H9 (cell line): ENCODE results near the gene CHD9NB. TPM values are rescaled to one million over a fixed set of nuclear protein-coding genes. Genes with fewer than 3 reads are reported as not detected.
A peak's percentile ranks its signal among the peaks of the same experiment; 100 is the strongest.

Experiments used
- DNase-seq: peaks from one replicate; pipeline ENCODE4 v3.0.0-alpha.2; 2017
- H2AFZ ChIP-seq: one replicate; pipeline ENCODE4 v1.6.1; 2013; ENCODE audit warnings: mild to moderate bottlenecking, low read length, control low read depth, moderate library complexity
- H2AK5ac ChIP-seq: 2 replicates; pipeline ENCODE4 v1.6.1; 2013; ENCODE audit warnings: low read length, control low read depth, mixed read lengths; ENCODE audit not compliant: insufficient read length
- H2BK120ac ChIP-seq: one replicate; pipeline ENCODE4 v1.6.1; 2013; ENCODE audit warnings: low read depth, mild to moderate bottlenecking, low read length, control low read depth, inconsistent platforms; ENCODE audit not compliant: poor library complexity, severe bottlenecking
- H2BK12ac ChIP-seq: 2 replicates; pipeline ENCODE4 v1.6.1; 2013; ENCODE audit warnings: low read length, control low read depth, mixed read lengths, low read depth; ENCODE audit not compliant: insufficient read length
- H2BK15ac ChIP-seq: 2 replicates; pipeline ENCODE4 v1.6.1; 2013; ENCODE audit warnings: low read depth, low read length, control low read depth
- H2BK20ac ChIP-seq: one replicate; pipeline ENCODE4 v1.6.1; 2013; ENCODE audit warnings: low read depth, mild to moderate bottlenecking, low read length, control low read depth, inconsistent platforms; ENCODE audit not compliant: poor library complexity, severe bottlenecking
- H2BK5ac ChIP-seq: 2 replicates; pipeline ENCODE4 v1.6.1; 2013; ENCODE audit warnings: low read length, control low read depth, mixed read lengths; ENCODE audit not compliant: insufficient read length
- H3K14ac ChIP-seq: 2 replicates; pipeline ENCODE4 v1.6.1; 2013; ENCODE audit warnings: low read length, control low read depth; ENCODE audit not compliant: insufficient read depth
- H3K18ac ChIP-seq: 2 replicates; pipeline ENCODE4 v1.6.1; 2013; ENCODE audit warnings: low read depth, mild to moderate bottlenecking, mixed read lengths, low read length, control low read depth; ENCODE audit not compliant: insufficient read length
- H3K23ac ChIP-seq: 2 replicates; pipeline ENCODE4 v1.6.1; 2013; ENCODE audit warnings: low read length, control low read depth, mixed read lengths, low read depth; ENCODE audit not compliant: insufficient read length
- H3K23me2 ChIP-seq: 2 replicates; pipeline ENCODE4 v1.6.1; 2013; ENCODE audit warnings: low read depth, mild to moderate bottlenecking, mixed read lengths, low read length, control low read depth; ENCODE audit not compliant: insufficient read length, poor library complexity, severe bottlenecking
- H3K27ac ChIP-seq: 2 replicates; pipeline ENCODE4 v1.5.1; 2013; ENCODE audit warnings: low read length, control low read depth, mixed read lengths, low read depth; ENCODE audit not compliant: insufficient read length
- H3K27me3 ChIP-seq: 2 replicates; pipeline ENCODE4 v1.6.1; 2013; ENCODE audit warnings: low read length, control low read depth, inconsistent platforms; ENCODE audit not compliant: insufficient read depth
- H3K4ac ChIP-seq: 2 replicates; pipeline ENCODE4 v1.6.1; 2013; ENCODE audit warnings: low read depth, mild to moderate bottlenecking, control low read depth, inconsistent platforms, low read length, moderate library complexity
- H3K4me1 ChIP-seq: 2 replicates; pipeline ENCODE4 v1.6.1; 2013; ENCODE audit warnings: low read length, control low read depth, inconsistent platforms; ENCODE audit not compliant: insufficient read depth
- H3K4me2 ChIP-seq: 2 replicates; pipeline ENCODE4 v1.6.1; 2013; ENCODE audit warnings: low read length, control low read depth, mixed read lengths; ENCODE audit not compliant: insufficient read length, insufficient read depth
- H3K56ac ChIP-seq: 2 replicates; pipeline ENCODE4 v1.6.1; 2013; ENCODE audit warnings: low read depth, mild to moderate bottlenecking, mixed read lengths, low read length, control low read depth; ENCODE audit not compliant: insufficient read length
- H3K79me1 ChIP-seq: 2 replicates; pipeline ENCODE4 v1.6.1; 2013; ENCODE audit warnings: low read depth, mild to moderate bottlenecking, moderate library complexity, low read length, control low read depth, inconsistent platforms; ENCODE audit not compliant: insufficient read depth, poor library complexity, severe bottlenecking
- H3K79me2 ChIP-seq: 2 replicates; pipeline ENCODE4 v1.6.1; 2013; ENCODE audit warnings: low read length, control low read depth, inconsistent platforms; ENCODE audit not compliant: insufficient read depth
- H3K9ac ChIP-seq: 2 replicates; pipeline ENCODE4 v1.6.1; 2013; ENCODE audit warnings: low read length, control low read depth, mixed read lengths; ENCODE audit not compliant: insufficient read length; ENCODE audit errors: extremely low read depth
- H3K9me3 ChIP-seq: one replicate; pipeline ENCODE4 v1.6.1; 2013; ENCODE audit warnings: low read depth, low read length, inconsistent platforms; ENCODE audit not compliant: control insufficient read depth
- H3T11ph ChIP-seq: one replicate; pipeline ENCODE4 v1.6.1; 2013; ENCODE audit warnings: mild to moderate bottlenecking, low read length, control low read depth, inconsistent platforms
- H4K20me1 ChIP-seq: one replicate; pipeline ENCODE4 v1.6.1; 2013; ENCODE audit not compliant: control insufficient read depth, insufficient read length, insufficient read depth
- H4K5ac ChIP-seq: 2 replicates; pipeline ENCODE4 v1.6.1; 2013; ENCODE audit warnings: low read depth, mild to moderate bottlenecking, mixed read lengths, low read length, control low read depth; ENCODE audit not compliant: insufficient read length
- H4K8ac ChIP-seq: replicated peaks from 2 replicates; pipeline ENCODE4 v1.6.1; 2013; ENCODE audit warnings: low read length, control low read depth, mixed read lengths, low read depth; ENCODE audit not compliant: insufficient read length
- H4K91ac ChIP-seq: 2 replicates; pipeline ENCODE4 v1.6.1; 2013; ENCODE audit warnings: low read depth, mild to moderate bottlenecking, moderate library complexity, mixed read lengths, low read length, control low read depth; ENCODE audit not compliant: insufficient read length
- H3K27ac Mint-ChIP-seq, 3 experiments: 2 replicates in 2 of 3; 3 replicates in 1 of 3; pipeline ENCODE4 v1.8.0; 2020 to 2021; ENCODE audit warnings: mixed read lengths in 3 of 3, mild to moderate bottlenecking in 1 of 3, moderate library complexity in 1 of 3
- H3K27me3 Mint-ChIP-seq: 2 replicates; pipeline ENCODE4 v1.8.0; 2021; ENCODE audit warnings: low read depth, mild to moderate bottlenecking, moderate library complexity, mixed read lengths
- H3K36me3 Mint-ChIP-seq, 3 experiments: 2 replicates in 2 of 3; 3 replicates in 1 of 3; pipeline ENCODE4 v1.8.0; 2020 to 2021; ENCODE audit warnings: low read depth in 3 of 3, mixed read lengths in 3 of 3; ENCODE audit not compliant: insufficient read depth in 1 of 3
- H3K4me1 Mint-ChIP-seq, 2 experiments: 2 replicates each; pipeline ENCODE4 v1.8.0; 2020; ENCODE audit warnings: mixed read lengths in 2 of 2
- H3K4me3 Mint-ChIP-seq, 2 experiments: 2 replicates in 1 of 2; 3 replicates in 1 of 2; pipeline ENCODE4 v1.8.0; 2020 to 2021; ENCODE audit warnings: mild to moderate bottlenecking in 2 of 2, mixed read lengths in 2 of 2, moderate library complexity in 1 of 2
- H3K9me3 Mint-ChIP-seq, 2 experiments: 2 replicates in 1 of 2; 3 replicates in 1 of 2; pipeline ENCODE4 v1.8.0; 2020; ENCODE audit warnings: mild to moderate bottlenecking in 2 of 2, mixed read lengths in 2 of 2, moderate library complexity in 1 of 2
- WGBS: extraction: QIAGEN DNeasy Blood & Tissue Kit; methylation state at CpG from one replicate; pipeline ENCODE4 v1.1.7; 2013; ENCODE audit warnings: missing lambda C conversion rate, low lambda C conversion rate, mixed read lengths; ENCODE audit not compliant: insufficient read length; ENCODE audit errors: extremely low coverage; 5-methylcytosine and 5-hydroxymethylcytosine counted together
- total RNA-seq: library from RNA; stranded (reverse); gene quantifications from 2 replicates; pipeline ENCODE4 v1.2.1, GENCODE V29; 2021
- TF ChIP-seq, protein P1 (sequence below): fragments of 200-600 bp; sonication (generic); conservative IDR thresholded peaks from 3 replicates; pipeline ENCODE4 v1.8.0; 2021; ENCODE audit warnings: antibody characterized with exemption, mild to moderate bottlenecking

Gene CHD9NB
- total RNA-seq, 1 experiment from 2014 or later, result 3.3 TPM

DNA sequence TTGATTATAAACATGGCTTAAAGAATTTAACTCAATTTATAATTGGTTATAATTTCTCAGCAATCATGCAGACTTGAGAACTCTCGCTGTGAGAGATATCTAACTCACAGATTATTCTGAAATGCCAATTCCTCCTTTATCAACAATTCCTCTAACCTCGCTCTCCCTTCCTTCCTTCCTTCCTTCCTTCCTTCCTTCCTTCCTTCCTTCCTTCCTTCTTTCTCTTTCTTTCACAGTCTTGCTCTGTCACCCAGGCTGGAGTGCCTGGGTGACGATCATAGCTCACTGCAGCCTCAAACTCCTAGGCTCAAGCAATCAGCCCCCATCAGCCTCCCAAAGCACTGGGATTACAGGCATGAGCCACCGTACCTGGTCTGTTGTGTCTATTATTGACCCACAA lies 44.5 kb upstream of the CHD9NB start:
- no peaks in the 10 kb centered on the region for H3K9me3 Mint-ChIP-seq
- H3K27me3 Mint-ChIP-seq, result no peaks in the 10 kb centered on the region
- 100% methylated on average over 1 of the region's 4 CpGs for WGBS
- Histone ChIP-seq H3K4me2 (no peak overlapping the region), H3K4ac (no peak overlapping the region), H2BK120ac (no peak overlapping the region), H3K18ac (no peak overlapping the region), H3K23me2 (peaks cover 4% of the 10 kb centered on the region), H4K20me1 (no peaks in the 10 kb centered on the region), H3K9ac (no peak overlapping the region), H3K79me1 (no peaks in the 10 kb centered on the region), H2BK15ac (no peak overlapping the region), H2BK5ac (no peak overlapping the region), H4K8ac (no peak overlapping the region), H3K56ac (no peak overlapping the region), H3T11ph (no peak overlapping the region), H3K27me3 (no peaks in the 10 kb centered on the region), H2AK5ac (no peak overlapping the region), H2BK20ac (no peak overlapping the region), H3K14ac (no peak overlapping the region), H2BK12ac (no peak overlapping the region), H3K27ac (no peak overlapping the region), H4K5ac (no peak overlapping the region), H2AFZ (no peak overlapping the region), H3K23ac (no peak overlapping the region), H3K79me2 (no peaks in the 10 kb centered on the region), H4K91ac (no peak overlapping the region), H3K4me1 (peaks cover 9% of the 10 kb centered on the region; the same call in 1 of the 2 replicates), H3K9me3 (no peaks in the 10 kb centered on the region)
- peak overlapping the region in 2 of 3 experiments; percentile 34 to 85; a peak in 4 of 7 replicates for H3K27ac Mint-ChIP-seq
- no peak for DNase-seq
- peaks cover 2 to 4% (median 4%) of the 10 kb centered on the region in 3 experiments; a peak in 5 of 7 replicates for H3K36me3 Mint-ChIP-seq
- H3K4me3 Mint-ChIP-seq, result no peak overlapping the region
- TF ChIP-seq, protein P1, sequence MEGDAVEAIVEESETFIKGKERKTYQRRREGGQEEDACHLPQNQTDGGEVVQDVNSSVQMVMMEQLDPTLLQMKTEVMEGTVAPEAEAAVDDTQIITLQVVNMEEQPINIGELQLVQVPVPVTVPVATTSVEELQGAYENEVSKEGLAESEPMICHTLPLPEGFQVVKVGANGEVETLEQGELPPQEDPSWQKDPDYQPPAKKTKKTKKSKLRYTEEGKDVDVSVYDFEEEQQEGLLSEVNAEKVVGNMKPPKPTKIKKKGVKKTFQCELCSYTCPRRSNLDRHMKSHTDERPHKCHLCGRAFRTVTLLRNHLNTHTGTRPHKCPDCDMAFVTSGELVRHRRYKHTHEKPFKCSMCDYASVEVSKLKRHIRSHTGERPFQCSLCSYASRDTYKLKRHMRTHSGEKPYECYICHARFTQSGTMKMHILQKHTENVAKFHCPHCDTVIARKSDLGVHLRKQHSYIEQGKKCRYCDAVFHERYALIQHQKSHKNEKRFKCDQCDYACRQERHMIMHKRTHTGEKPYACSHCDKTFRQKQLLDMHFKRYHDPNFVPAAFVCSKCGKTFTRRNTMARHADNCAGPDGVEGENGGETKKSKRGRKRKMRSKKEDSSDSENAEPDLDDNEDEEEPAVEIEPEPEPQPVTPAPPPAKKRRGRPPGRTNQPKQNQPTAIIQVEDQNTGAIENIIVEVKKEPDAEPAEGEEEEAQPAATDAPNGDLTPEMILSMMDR, result no peak
- H3K4me1 Mint-ChIP-seq, result peaks cover 45 to 59% of the 10 kb centered on the region in 2 experiments
